KMS-11 (cell line): ENCODE measurements around the gene SUV39H2.
"Not testable (repeated sequence)": the region's sequence is repeated elsewhere in the genome, so short reads cannot be mapped to it uniquely, and the experiment has no call there.

ENCODE experiments used
- H2AFZ ChIP-seq: fragments of 200-600 bp; sonication (generic); 2 replicates; pipeline ENCODE4 v1.6.1; 2016; ENCODE audit warnings: antibody characterized with exemption, mixed run types, low read depth
- H3K27ac ChIP-seq: fragments of 200-600 bp; sonication (generic); 2 replicates; pipeline ENCODE4 v1.6.1; 2016; ENCODE audit warnings: mild to moderate bottlenecking, mixed run types
- H3K27me3 ChIP-seq: fragments of 200-600 bp; sonication (generic); 2 replicates; pipeline ENCODE4 v1.6.1; 2017; ENCODE audit warnings: mild to moderate bottlenecking, low read depth, mixed run types, moderate library complexity; ENCODE audit not compliant: insufficient read depth
- H3K36me3 ChIP-seq: fragments of 200-600 bp; sonication (generic); 2 replicates; pipeline ENCODE4 v1.6.1; 2017; ENCODE audit warnings: mild to moderate bottlenecking, mixed run types; ENCODE audit not compliant: insufficient read depth
- H3K4me1 ChIP-seq: fragments of 200-600 bp; sonication (generic); 2 replicates; pipeline ENCODE4 v1.6.1; 2016; ENCODE audit warnings: mild to moderate bottlenecking, low read depth, mixed run types; ENCODE audit not compliant: poor library complexity, severe bottlenecking
- H3K4me2 ChIP-seq: fragments of 200-600 bp; sonication (generic); 2 replicates; pipeline ENCODE4 v1.7.0; 2016; ENCODE audit warnings: mild to moderate bottlenecking, mixed run types
- H3K4me3 ChIP-seq: fragments of 200-600 bp; sonication (generic); IDR thresholded peaks from 2 replicates; pipeline ENCODE4 v1.6.1; 2017; ENCODE audit warnings: low read depth, low read length, mixed read lengths; ENCODE audit not compliant: insufficient read depth
- H3K79me2 ChIP-seq: fragments of 200-600 bp; sonication (generic); 2 replicates; pipeline ENCODE4 v1.6.1; 2016; ENCODE audit warnings: low read depth, mixed run types; ENCODE audit not compliant: insufficient read depth
- H3K9ac ChIP-seq: fragments of 200-600 bp; sonication (generic); 2 replicates; pipeline ENCODE4 v1.6.1; 2016; ENCODE audit warnings: mild to moderate bottlenecking, mixed run types
- H4K20me1 ChIP-seq: fragments of 200-600 bp; sonication (generic); 2 replicates; pipeline ENCODE4 v1.6.1; 2016; ENCODE audit warnings: mild to moderate bottlenecking, mixed run types; ENCODE audit not compliant: insufficient read depth
- TF ChIP-seq, protein P1 (sequence below): fragments of 200-600 bp; sonication (generic); conservative IDR thresholded peaks from 2 replicates; pipeline ENCODE4 v1.6.1; 2017; ENCODE audit warnings: low read depth, mild to moderate bottlenecking, antibody characterized with exemption, low read length, moderate library complexity, mixed read lengths

SUV39H2 gene

GRCh38 chr10:14906765-14907164 lies 28.1 kb downstream of the SUV39H2 start:
- H3K4me1 ChIP-seq: no peaks in the 10 kb centered on the region
- no peaks in the 10 kb centered on the region for H3K27me3 ChIP-seq
- TF ChIP-seq, protein P1, sequence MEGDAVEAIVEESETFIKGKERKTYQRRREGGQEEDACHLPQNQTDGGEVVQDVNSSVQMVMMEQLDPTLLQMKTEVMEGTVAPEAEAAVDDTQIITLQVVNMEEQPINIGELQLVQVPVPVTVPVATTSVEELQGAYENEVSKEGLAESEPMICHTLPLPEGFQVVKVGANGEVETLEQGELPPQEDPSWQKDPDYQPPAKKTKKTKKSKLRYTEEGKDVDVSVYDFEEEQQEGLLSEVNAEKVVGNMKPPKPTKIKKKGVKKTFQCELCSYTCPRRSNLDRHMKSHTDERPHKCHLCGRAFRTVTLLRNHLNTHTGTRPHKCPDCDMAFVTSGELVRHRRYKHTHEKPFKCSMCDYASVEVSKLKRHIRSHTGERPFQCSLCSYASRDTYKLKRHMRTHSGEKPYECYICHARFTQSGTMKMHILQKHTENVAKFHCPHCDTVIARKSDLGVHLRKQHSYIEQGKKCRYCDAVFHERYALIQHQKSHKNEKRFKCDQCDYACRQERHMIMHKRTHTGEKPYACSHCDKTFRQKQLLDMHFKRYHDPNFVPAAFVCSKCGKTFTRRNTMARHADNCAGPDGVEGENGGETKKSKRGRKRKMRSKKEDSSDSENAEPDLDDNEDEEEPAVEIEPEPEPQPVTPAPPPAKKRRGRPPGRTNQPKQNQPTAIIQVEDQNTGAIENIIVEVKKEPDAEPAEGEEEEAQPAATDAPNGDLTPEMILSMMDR: no peak
- H2AFZ ChIP-seq: no peak overlapping the region
- no peak overlapping the region for H3K4me3 ChIP-seq
- 0 out of 2 replicates have a peak, but pooled peaks cover 8% of the 10 kb centered on the region for H3K79me2 ChIP-seq
- no peaks in the 10 kb centered on the region for H4K20me1 ChIP-seq
- H3K4me2 ChIP-seq: no peak overlapping the region
- H3K36me3 ChIP-seq: peaks cover 7% of the 10 kb centered on the region; the same call in 1 of the 2 replicates
- H3K27ac ChIP-seq: no peak overlapping the region
- H3K9ac ChIP-seq: no peak overlapping the region

- not testable (repeated sequence) for H3K27ac ChIP-seq, H3K27me3 ChIP-seq, H3K4me2 ChIP-seq, H3K36me3 ChIP-seq, H2AFZ ChIP-seq, H3K9ac ChIP-seq, H3K4me1 ChIP-seq, H3K79me2 ChIP-seq, H4K20me1 ChIP-seq, H3K4me3 ChIP-seq
Measured at GRCh38 chr10:14907591-14907990, 28.9 kb downstream of the SUV39H2 start.

DNA sequence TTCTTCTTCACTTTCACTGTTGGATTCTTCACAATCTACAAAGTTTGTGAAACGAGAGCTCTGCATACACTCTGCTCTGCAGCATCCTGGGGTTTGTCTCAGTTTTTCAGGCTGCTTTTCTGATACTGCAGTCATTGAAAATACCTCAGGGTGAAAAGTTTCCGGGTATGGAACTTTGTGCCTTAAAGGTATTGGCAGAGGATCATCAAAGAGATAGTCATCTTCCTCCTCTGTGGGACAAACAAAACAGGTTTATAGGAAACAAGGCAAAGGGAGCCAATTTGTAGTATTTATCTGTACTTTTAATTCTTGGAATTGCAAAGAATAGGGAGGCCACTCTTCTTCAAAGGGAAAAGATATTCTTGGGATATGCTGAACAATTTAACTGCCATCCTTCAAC lies 30.4 kb downstream of the SUV39H2 start:
- H3K27me3 ChIP-seq: no peaks in the 10 kb centered on the region
- H3K9ac ChIP-seq: no peak overlapping the region
- H2AFZ ChIP-seq: no peak overlapping the region
- H3K4me1 ChIP-seq: no peaks in the 10 kb centered on the region
- H3K79me2 ChIP-seq: peaks cover 8% of the 10 kb centered on the region; the same call in 1 of the 2 replicates
- H3K4me3 ChIP-seq: no peak overlapping the region
- TF ChIP-seq, protein P1: no peak
- H3K36me3 ChIP-seq: 0 out of 2 replicates have a peak, but pooled peaks cover 3% of the 10 kb centered on the region
- no peaks in the 10 kb centered on the region for H4K20me1 ChIP-seq
- no peak overlapping the region for H3K27ac ChIP-seq
- no peak overlapping the region for H3K4me2 ChIP-seq

DNA sequence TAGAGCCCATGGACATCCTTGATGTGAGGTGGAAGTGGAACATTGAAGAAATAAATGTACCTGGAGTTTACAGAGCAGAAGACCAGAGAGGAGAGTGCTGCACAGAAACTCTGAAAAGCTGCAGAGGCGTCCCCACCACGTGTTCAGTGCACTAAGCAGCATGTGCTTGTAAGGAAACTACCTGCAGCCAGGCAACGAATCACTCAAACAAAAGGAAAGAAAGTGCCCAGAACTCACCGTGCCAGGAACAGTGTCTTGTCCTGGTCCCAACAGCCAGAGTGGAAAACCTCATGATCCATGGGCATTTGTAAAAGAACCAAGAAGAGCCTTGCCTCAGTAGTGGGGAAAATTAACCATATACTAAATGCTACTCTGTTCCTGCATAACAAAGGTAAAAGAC lies 32.3 kb downstream of the SUV39H2 start:
- Histone ChIP-seq H3K36me3 (peaks cover 3% of the 10 kb centered on the region; the same call in 1 of the 2 replicates), H3K9ac (no peak overlapping the region), H3K27me3 (no peaks in the 10 kb centered on the region), H3K4me3 (no peak overlapping the region), H3K4me2 (no peak overlapping the region), H3K27ac (no peak overlapping the region), H4K20me1 (no peaks in the 10 kb centered on the region), H2AFZ (no peak overlapping the region), H3K79me2 (peaks cover 3% of the 10 kb centered on the region; the same call in 1 of the 2 replicates), H3K4me1 (peaks cover 8% of the 10 kb centered on the region)
- TF ChIP-seq, protein P1: no peak

GRCh38 chr10:14911801-14912200 lies 33.1 kb downstream of the SUV39H2 start:
- no peaks in the 10 kb centered on the region for H4K20me1 ChIP-seq
- H3K36me3 ChIP-seq: peaks cover 12% of the 10 kb centered on the region; the same call in 1 of the 2 replicates
- H3K9ac ChIP-seq: no peak overlapping the region
- peaks cover 3% of the 10 kb centered on the region; the same call in 1 of the 2 replicates for H3K79me2 ChIP-seq
- no peak overlapping the region for H3K4me2 ChIP-seq
- no peak overlapping the region for H3K27ac ChIP-seq
- no peak overlapping the region for H2AFZ ChIP-seq
- no peaks in the 10 kb centered on the region for H3K27me3 ChIP-seq
- TF ChIP-seq, protein P1: no peak
- peaks cover 8% of the 10 kb centered on the region for H3K4me1 ChIP-seq
- H3K4me3 ChIP-seq: no peak overlapping the region
